ENCODE results near the gene PWP2.
"Not testable (repeated sequence)": the region's sequence is repeated elsewhere in the genome, so short reads cannot be mapped to it uniquely, and the experiment has no call there.

GRCh38 chr21:44165933-44166332 lies 58.7 kb downstream of the PWP2 start:
- TF ChIP-seq POLR2A, CTCF (IDR thresholded peaks at IDR 0.05): not testable (repeated sequence)
